Esophagus (tissue), 2 donors: ENCODE data around the gene SLX1A. TPM values are rescaled to one million over a fixed set of nuclear protein-coding genes. Genes with fewer than 3 reads are reported as not detected.

Source experiments
- H3K27ac ChIP-seq, 2 donors: one replicate each; pipeline ENCODE4 v1.5.1; 2013; ENCODE audit warnings: low read depth in 2 of 2, mild to moderate bottlenecking in 2 of 2, inconsistent platforms in 1 of 2, low read length in 1 of 2, moderate library complexity in 1 of 2
- H3K27me3 ChIP-seq, 2 donors: one replicate each; pipeline ENCODE4 v1.6.1; 2013; ENCODE audit warnings: low read length in 2 of 2, control low read depth in 1 of 2, mild to moderate bottlenecking in 1 of 2; ENCODE audit not compliant: insufficient read depth in 2 of 2, control insufficient read depth in 1 of 2
- H3K36me3 ChIP-seq, 2 donors: one replicate each; pipeline ENCODE4 v1.6.1; 2013; ENCODE audit warnings: low read length in 1 of 2; ENCODE audit not compliant: control insufficient read depth in 2 of 2, insufficient read depth in 2 of 2
- H3K4me1 ChIP-seq, 2 donors: one replicate each; pipeline ENCODE4 v1.6.1; 2013; ENCODE audit warnings: low read length in 1 of 2; ENCODE audit not compliant: control insufficient read depth in 2 of 2, insufficient read depth in 2 of 2
- H3K4me3 ChIP-seq, 2 donors: one replicate each; pipeline ENCODE4 v1.5.1; 2013; ENCODE audit warnings: low read length in 2 of 2, mild to moderate bottlenecking in 2 of 2, low read depth in 1 of 2, moderate library complexity in 1 of 2
- H3K9me3 ChIP-seq, 2 donors: one replicate each; pipeline ENCODE4 v1.6.1; 2013; ENCODE audit warnings: mild to moderate bottlenecking in 2 of 2, low read depth in 1 of 2, low read length in 1 of 2, moderate library complexity in 1 of 2; ENCODE audit not compliant: control insufficient read depth in 2 of 2, insufficient read depth in 1 of 2
- WGBS, 2 donors: extraction: QIAGEN DNeasy Blood & Tissue Kit; methylation state at CpG; one replicate each; pipeline ENCODE4 v1.1.7; 2013; 5-methylcytosine and 5-hydroxymethylcytosine counted together
- polyA plus RNA-seq, 2 donors: library from polyadenylated mRNA; stranded (reverse); fragments of 200-250 nt; gene quantifications; one replicate each; pipeline ENCODE4 v1.2.3, GENCODE V29; 2013
- donor health status: healthy with polysubstance abuse.
- donor health status: Bipolar disorder and iron deficiency.

The SLX1A gene
- polyA plus RNA-seq, 2 donors: 44.9 to 48.2 TPM

- Histone ChIP-seq H3K4me1 (peaks cover 0 to 6% of the 10 kb centered on the region in 2 donors), H3K27me3 (no peaks in the 10 kb centered on the region), H3K27ac (no peak overlapping the region), H3K4me3 (no peak overlapping the region), H3K9me3 (no peaks in the 10 kb centered on the region), H3K36me3 (no peaks in the 10 kb centered on the region)
- 77 to 82% methylated on average over 3 of the region's 3 CpGs for WGBS, 2 donors
Measured at GRCh38 chr16:30180741-30181140, 12.9 kb upstream of the SLX1A start.

- Histone ChIP-seq H3K4me1 (peaks cover 0 to 6% of the 10 kb centered on the region in 2 donors), H3K36me3 (peaks cover 0 to 3% of the 10 kb centered on the region in 2 donors), H3K4me3 (peak within 1 kb of the TSS; percentile 56 to 60), H3K9me3 (no peaks in the 10 kb centered on the region), H3K27ac (peak within 1 kb of the TSS; percentile 91 to 96), H3K27me3 (no peaks in the 10 kb centered on the region)
- WGBS, 2 donors: 1% methylated on average over 62 to 81 of the region's 81 CpGs
Measured at GRCh38 chr16:30183233-30184095, 10.2 kb upstream of the SLX1A start, which contains the start of gene CORO1A. TSS of gene CORO1A (plus strand) at chr16:30183602. CDS start at chr16:30185210, 1,608 bp downstream.

GRCh38 chr16:30184096-30184890, 9.4 kb upstream of the SLX1A start:
- peaks cover 0 to 3% of the 10 kb centered on the region in 2 donors for H3K36me3 ChIP-seq
- no peaks in the 10 kb centered on the region for H3K9me3 ChIP-seq
- peak overlapping the region; percentile 67 to 96 for H3K27ac ChIP-seq
- H3K27me3 ChIP-seq: no peaks in the 10 kb centered on the region
- H3K4me1 ChIP-seq: peaks cover 0 to 6% of the 10 kb centered on the region in 2 donors
- peak overlapping the region; percentile 56 to 60 for H3K4me3 ChIP-seq
- WGBS, 2 donors: 39% methylated on average over 24 of the region's 24 CpGs

GRCh38 chr16:30184891-30185682, 8.6 kb upstream of the SLX1A start:
- Histone ChIP-seq H3K4me3 (peak overlapping the region; percentile 56 to 60), H3K9me3 (no peaks in the 10 kb centered on the region), H3K27ac (peak overlapping the region; percentile 67 to 96), H3K27me3 (no peaks in the 10 kb centered on the region), H3K36me3 (peaks cover 0 to 3% of the 10 kb centered on the region in 2 donors), H3K4me1 (peaks cover 0 to 6% of the 10 kb centered on the region in 2 donors)
- WGBS, 2 donors: 69 to 78% methylated on average over 13 of the region's 13 CpGs

- Histone ChIP-seq H3K27me3 (no peaks in the 10 kb centered on the region), H3K27ac (peak overlapping the region; percentile 43 to 96), H3K36me3 (peaks cover 0 to 3% of the 10 kb centered on the region in 2 donors), H3K4me1 (peaks cover 0 to 6% of the 10 kb centered on the region in 2 donors), H3K9me3 (no peaks in the 10 kb centered on the region), H3K4me3 (peak overlapping the region in 1 of 2 donors; percentile 56)
- WGBS, 2 donors: 68 to 71% methylated on average over 15 of the region's 15 CpGs
Measured at GRCh38 chr16:30185683-30186421, 7.8 kb upstream of the SLX1A start.

- H3K27ac ChIP-seq: peak overlapping the region in 1 of 2 donors; percentile 47
- peak overlapping the region in 1 of 2 donors; percentile 2 for H3K4me3 ChIP-seq
- 74 to 81% methylated on average over 9 of the region's 9 CpGs for WGBS, 2 donors
Measured at GRCh38 chr16:30186444-30186781, 7.3 kb upstream of the SLX1A start.

GRCh38 chr16:30186782-30187555, 6.7 kb upstream of the SLX1A start:
- WGBS, 2 donors: 39 to 48% methylated on average over 31 to 36 of the region's 36 CpGs
- peaks cover 0 to 3% of the 10 kb centered on the region in 2 donors for H3K36me3 ChIP-seq
- no peak overlapping the region for H3K4me3 ChIP-seq
- H3K27ac ChIP-seq: peak overlapping the region; percentile 26 to 47
- H3K4me1 ChIP-seq: peaks cover 0 to 6% of the 10 kb centered on the region in 2 donors
- H3K9me3 ChIP-seq: no peaks in the 10 kb centered on the region
- H3K27me3 ChIP-seq: no peaks in the 10 kb centered on the region

More at GRCh38 chr16:30186444-30186781, 7.3 kb upstream of the SLX1A start:
- no peaks in the 10 kb centered on the region for H3K9me3 ChIP-seq
- no peaks in the 10 kb centered on the region for H3K27me3 ChIP-seq
- H3K36me3 ChIP-seq: peaks cover 0 to 3% of the 10 kb centered on the region in 2 donors
- peaks cover 0 to 6% of the 10 kb centered on the region in 2 donors for H3K4me1 ChIP-seq

- Histone ChIP-seq H3K27ac (peak overlapping the region in 1 of 2 donors; percentile 26), H3K4me3 (no peak overlapping the region), H3K9me3 (no peaks in the 10 kb centered on the region), H3K36me3 (peaks cover 0 to 3% of the 10 kb centered on the region in 2 donors), H3K27me3 (no peaks in the 10 kb centered on the region), H3K4me1 (peaks cover 0 to 6% of the 10 kb centered on the region in 2 donors)
- WGBS, 2 donors: 71% methylated on average over 9 of the region's 9 CpGs
Measured at GRCh38 chr16:30187556-30187865, 6.2 kb upstream of the SLX1A start.
